HL-60/S4 treated with phorbol 12-myristate 13-acetate at 8.2 ng/mL for 4 days and 3 days (cell line): ENCODE results near the gene P2RY14.

Experiments
- in situ Hi-C: fragments of 300-500 bp; cut with MboI; formaldehyde crosslinking; loops from 2 replicates; pipeline ENCODE4 v1.15.0; 2022; ENCODE audit warnings: low sequenced_read_pairs

Gene P2RY14

GRCh38 chr3:151197228-151197627 lies 81.1 kb downstream of the P2RY14 start:
- in situ Hi-C loops: no loop called here

GRCh38 chr3:151196434-151196833 lies 81.9 kb downstream of the P2RY14 start:
- in situ Hi-C loops: no loop called here

GRCh38 chr3:151195826-151196225 lies 82.5 kb downstream of the P2RY14 start:
- in situ Hi-C loops: no loop called here

GRCh38 chr3:151192545-151192944 lies 85.8 kb downstream of the P2RY14 start:
- in situ Hi-C loops: no loop called here

GRCh38 chr3:151191095-151191494 lies 87.2 kb downstream of the P2RY14 start:
- in situ Hi-C loops: no loop called here

- in situ Hi-C loops: no loop called here
Measured at GRCh38 chr3:151183265-151183671, 95.1 kb downstream of the P2RY14 start.

- in situ Hi-C loops: no loop called here
Measured at GRCh38 chr3:151182349-151183079, 95.8 kb downstream of the P2RY14 start.

- in situ Hi-C loops: no loop called here
Measured at GRCh38 chr3:151178208-151178845, 100.0 kb downstream of the P2RY14 start.

- in situ Hi-C loops: no loop called here
Measured at GRCh38 chr3:151175952-151176351, 102.4 kb downstream of the P2RY14 start.

GRCh38 chr3:151174351-151174750 lies 104.0 kb downstream of the P2RY14 start:
- in situ Hi-C loops: loop anchor here (5.0 kb wide), 1 partner anchor 103 kb away; the partner anchor contains the start of gene P2RY14

GRCh38 chr3:151171145-151171757 lies 107.1 kb downstream of the P2RY14 start:
- in situ Hi-C loops: loop anchor here (5.0 kb wide), 1 partner anchor 106 kb away; the partner anchor contains the start of gene P2RY14

- in situ Hi-C loops: loop anchor here (5.0 to 10.0 kb wide), 2 partner anchors 55 to 107 kb away; partner anchors contain the start of gene P2RY14
Measured at GRCh38 chr3:151169948-151170679, 108.2 kb downstream of the P2RY14 start.

GRCh38 chr3:151169262-151169947 lies 108.9 kb downstream of the P2RY14 start:
- in situ Hi-C loops: loop anchor here (10.0 kb wide), 1 partner anchor 55 kb away; no protein-coding TSS in a partner anchor

GRCh38 chr3:151168269-151169094 lies 109.9 kb downstream of the P2RY14 start:
- in situ Hi-C loops: loop anchor here (10.0 kb wide), 1 partner anchor 56 kb away; no protein-coding TSS in a partner anchor

- in situ Hi-C loops: loop anchor here (10.0 kb wide), 1 partner anchor 59 kb away; no protein-coding TSS in a partner anchor
Measured at GRCh38 chr3:151166161-151166560, 112.2 kb downstream of the P2RY14 start.

- in situ Hi-C loops: loop anchor here (10.0 kb wide), 1 partner anchor 60 kb away; no protein-coding TSS in a partner anchor
Measured at GRCh38 chr3:151165226-151165625, 113.1 kb downstream of the P2RY14 start.
